PC-9 (cell line): ENCODE measurements around the gene SLC25A34.

ENCODE experiments used
- EZH2 ChIP-seq: fragments of 200-600 bp; sonication (generic); IDR thresholded peaks from 2 replicates; pipeline ENCODE4 v1.8.0; 2017; ENCODE audit warnings: antibody characterized with exemption, low read depth
- TF ChIP-seq, protein P1 (sequence below): fragments of 200-600 bp; sonication (generic); conservative IDR thresholded peaks from 2 replicates; pipeline ENCODE4 v1.6.1; 2017; ENCODE audit warnings: mixed run types, antibody characterized with exemption, mild to moderate bottlenecking, moderate library complexity

DNA sequence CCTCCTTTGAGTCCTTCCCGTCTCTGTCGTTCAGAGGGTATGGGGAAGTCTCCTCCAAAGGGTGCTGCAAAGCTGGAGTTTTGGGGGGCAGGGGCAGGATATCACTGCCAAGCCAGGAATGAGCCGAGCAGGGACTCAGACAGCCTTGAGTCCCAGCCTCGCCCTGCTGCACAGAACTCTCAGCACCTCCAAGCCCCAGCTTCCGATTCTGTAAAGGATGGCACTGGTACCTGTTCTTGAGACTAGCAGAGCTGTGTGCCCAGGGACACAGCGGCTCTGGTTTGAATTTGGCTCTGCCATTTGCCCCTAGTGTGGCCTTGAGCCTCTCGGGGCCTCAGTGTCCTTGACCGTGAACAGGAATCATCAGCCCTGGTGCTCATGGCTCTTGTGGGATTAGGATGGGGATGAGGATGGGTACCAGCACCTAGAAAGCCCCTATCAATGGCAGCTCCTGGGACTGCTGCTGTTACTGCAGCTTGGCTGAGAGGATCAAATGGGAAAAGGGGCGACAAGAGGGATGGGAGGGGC is 21.0 kb downstream of the SLC25A34 start:
- TF ChIP-seq, protein P1, sequence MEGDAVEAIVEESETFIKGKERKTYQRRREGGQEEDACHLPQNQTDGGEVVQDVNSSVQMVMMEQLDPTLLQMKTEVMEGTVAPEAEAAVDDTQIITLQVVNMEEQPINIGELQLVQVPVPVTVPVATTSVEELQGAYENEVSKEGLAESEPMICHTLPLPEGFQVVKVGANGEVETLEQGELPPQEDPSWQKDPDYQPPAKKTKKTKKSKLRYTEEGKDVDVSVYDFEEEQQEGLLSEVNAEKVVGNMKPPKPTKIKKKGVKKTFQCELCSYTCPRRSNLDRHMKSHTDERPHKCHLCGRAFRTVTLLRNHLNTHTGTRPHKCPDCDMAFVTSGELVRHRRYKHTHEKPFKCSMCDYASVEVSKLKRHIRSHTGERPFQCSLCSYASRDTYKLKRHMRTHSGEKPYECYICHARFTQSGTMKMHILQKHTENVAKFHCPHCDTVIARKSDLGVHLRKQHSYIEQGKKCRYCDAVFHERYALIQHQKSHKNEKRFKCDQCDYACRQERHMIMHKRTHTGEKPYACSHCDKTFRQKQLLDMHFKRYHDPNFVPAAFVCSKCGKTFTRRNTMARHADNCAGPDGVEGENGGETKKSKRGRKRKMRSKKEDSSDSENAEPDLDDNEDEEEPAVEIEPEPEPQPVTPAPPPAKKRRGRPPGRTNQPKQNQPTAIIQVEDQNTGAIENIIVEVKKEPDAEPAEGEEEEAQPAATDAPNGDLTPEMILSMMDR, result no peak
- no peak for TF ChIP-seq EZH2
